GM12891 (cell line): ENCODE measurements around the gene VRK3.
"Not testable (repeated sequence)": the region's sequence is repeated elsewhere in the genome, so short reads cannot be mapped to it uniquely, and the experiment has no call there.

ENCODE experiments used
- DNase-seq: peaks from one replicate; pipeline ENCODE4 v3.0.0; 2011; ENCODE audit warnings: low spot score; ENCODE audit not compliant: insufficient read length
- FAIRE-seq: peaks from 2 replicates; lab custom pipeline; 2011; peaks lifted over from hg19 to GRCh38; lab: Jason Lieb, UNC
- PAX5 ChIP-seq: IDR thresholded peaks from 2 replicates; pipeline ENCODE4 v1.6.1; 2011; ENCODE audit warnings: low read length, moderate library complexity, mild to moderate bottlenecking; ENCODE audit not compliant: insufficient read depth, severe bottlenecking
- POLR2A ChIP-seq: IDR thresholded peaks from 2 replicates; pipeline ENCODE4 v1.6.1; 2011; ENCODE audit warnings: low read depth, low read length, control low read depth
- POLR2AphosphoS5 ChIP-seq: IDR thresholded peaks from 2 replicates; pipeline ENCODE4 v1.6.1; 2011; ENCODE audit warnings: low read depth, low read length, control low read depth
- POU2F2 ChIP-seq: IDR thresholded peaks from 2 replicates; pipeline ENCODE4 v1.6.1; 2011; ENCODE audit warnings: low read depth, mild to moderate bottlenecking, control low read depth, low read length, moderate library complexity
- SPI1 ChIP-seq: IDR thresholded peaks from 2 replicates; pipeline ENCODE4 v1.6.1; 2011; ENCODE audit warnings: low read depth, low read length, control low read depth
- TAF1 ChIP-seq: IDR thresholded peaks from 2 replicates; pipeline ENCODE4 v1.6.1; 2011; ENCODE audit warnings: low read depth, low read length, control low read depth

Gene VRK3

DNA sequence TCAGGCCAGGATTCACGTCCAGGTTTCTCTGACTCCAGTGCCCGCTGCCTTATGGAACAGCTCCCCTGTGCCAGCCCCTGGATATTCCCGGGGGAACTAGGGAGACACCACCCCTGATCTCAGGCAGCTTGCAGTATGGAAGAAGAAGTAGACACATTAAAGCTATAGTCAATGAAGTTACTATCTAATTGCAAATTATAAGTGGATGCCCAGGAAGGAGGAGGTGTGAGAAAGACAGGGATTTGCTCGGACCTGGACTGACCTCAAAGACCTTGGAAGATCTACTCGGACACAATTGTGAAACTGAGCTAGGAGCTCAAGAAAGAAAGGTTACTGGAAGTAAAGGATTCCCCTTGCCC lies 74.6 kb downstream of the VRK3 start:
- no peak for FAIRE-seq
- no peak for TF ChIP-seq SPI1

DNA sequence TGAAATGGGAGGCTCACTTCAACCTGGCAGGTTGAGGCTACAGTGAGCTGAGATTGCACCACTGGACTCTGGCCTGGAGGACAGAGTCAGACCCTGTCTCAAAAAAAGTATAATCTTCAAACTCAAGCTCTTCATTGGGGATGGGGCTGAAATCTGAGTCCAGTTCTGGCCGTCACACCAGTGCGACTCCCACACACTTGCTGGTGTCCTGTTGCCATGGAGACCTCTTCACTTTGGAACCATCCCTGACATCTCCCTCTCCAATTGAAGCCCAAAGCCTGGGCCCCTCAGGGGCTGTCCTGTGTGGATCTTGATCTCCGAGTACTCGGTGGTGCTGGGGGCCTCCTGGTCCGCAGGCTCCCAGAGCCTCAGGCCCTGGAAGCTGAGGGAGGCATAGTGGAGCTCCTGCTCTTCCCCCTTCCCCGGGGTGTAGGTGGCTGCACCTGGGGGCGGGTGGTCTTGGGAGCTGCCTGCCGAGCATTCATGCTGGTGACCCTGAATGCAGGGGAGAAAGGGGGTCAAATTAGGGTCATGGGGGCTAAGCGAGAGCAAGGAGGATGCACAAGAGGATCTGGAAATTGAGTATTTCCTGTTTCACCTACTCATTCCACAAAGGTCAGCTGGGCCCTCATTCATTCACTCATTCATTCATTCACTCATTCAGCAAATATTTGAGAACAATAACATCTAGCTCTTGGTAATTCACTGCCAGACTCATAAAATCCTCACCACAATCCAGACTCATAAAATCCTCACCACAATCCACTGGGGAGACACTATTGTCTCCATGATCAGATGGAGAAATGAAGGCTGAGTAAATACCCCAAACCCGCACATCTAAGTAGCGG lies 75.2 kb downstream of the VRK3 start:
- no peak for TF ChIP-seq POLR2A
- no peak for TF ChIP-seq SPI1
- TF ChIP-seq PAX5: no peak
- no peak for TF ChIP-seq POU2F2
- no peak for TF ChIP-seq POLR2AphosphoS5
- TF ChIP-seq TAF1: no peak
- DNase-seq (no peak), FAIRE-seq (no peak)

More for the DNA sequence above, 74.6 kb downstream of the VRK3 start:
- DNase-seq: no peak

DNA sequence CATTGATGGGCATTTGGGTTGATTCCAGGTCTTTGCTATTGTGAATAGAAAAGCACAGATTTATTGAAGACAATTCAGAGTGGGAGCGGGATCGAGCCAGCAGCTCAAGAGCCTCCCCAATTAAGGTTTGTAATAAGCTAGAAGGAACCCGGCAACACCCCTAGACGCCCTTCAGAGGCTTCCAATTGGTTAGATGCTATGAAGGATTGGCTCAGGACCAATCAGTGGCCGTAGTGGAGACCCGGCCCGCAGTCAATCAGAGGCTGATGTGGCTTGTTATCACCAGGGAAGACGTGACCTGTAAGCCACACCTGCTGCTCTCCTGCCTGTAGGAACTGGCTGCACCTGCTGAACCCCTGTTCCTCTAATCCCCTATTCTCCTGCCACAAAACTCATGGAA lies 78.8 kb downstream of the VRK3 start:
- FAIRE-seq (no peak), DNase-seq (no peak)
- TF ChIP-seq POLR2AphosphoS5 (no peak), POU2F2 (no peak), POLR2A (no peak), TAF1 (no peak), SPI1 (no peak), PAX5 (no peak)

DNA sequence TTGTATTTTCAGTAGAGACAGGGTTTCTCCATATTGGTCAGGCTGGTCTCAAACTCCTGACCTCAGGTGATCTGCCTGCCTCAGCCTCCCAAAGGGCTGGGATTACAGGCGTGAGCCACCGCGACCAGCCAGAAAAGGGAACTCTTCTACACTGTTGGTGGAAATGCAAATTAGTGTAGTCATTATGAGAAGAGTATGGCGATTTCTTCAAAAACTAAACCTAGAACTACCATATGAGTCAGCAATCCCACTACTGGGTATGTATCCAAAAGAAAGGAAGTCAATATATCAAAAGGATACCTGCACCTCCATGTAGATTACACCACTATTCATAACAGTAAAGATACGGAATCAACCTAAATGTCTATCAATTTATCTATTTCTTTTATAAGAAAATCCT lies 80.6 kb downstream of the VRK3 start:
- not testable (repeated sequence) for DNase-seq, FAIRE-seq
- TF ChIP-seq SPI1: peak; percentile 70
- peak; percentile 45; the same call in 1 of the 2 replicates for TF ChIP-seq POU2F2

DNA sequence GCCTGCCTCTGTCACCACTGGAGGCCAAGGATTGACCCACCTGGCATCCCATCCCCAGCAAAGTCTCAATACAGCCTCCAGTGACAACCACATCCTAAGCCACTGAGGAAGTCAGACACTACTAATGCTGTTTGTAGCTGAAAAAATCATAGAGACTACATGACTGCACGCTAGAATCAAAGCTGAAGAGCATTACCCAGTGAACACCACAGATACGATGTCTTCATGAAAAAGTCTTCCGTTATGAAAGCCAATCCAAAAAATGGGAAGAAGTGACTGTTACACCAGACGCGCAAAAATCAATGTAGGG lies 84.7 kb downstream of the VRK3 start:
- no peak for DNase-seq
- no peak for FAIRE-seq
- TF ChIP-seq TAF1 (no peak), POLR2AphosphoS5 (no peak), POLR2A (no peak), PAX5 (no peak), SPI1 (no peak), POU2F2 (no peak)

DNA sequence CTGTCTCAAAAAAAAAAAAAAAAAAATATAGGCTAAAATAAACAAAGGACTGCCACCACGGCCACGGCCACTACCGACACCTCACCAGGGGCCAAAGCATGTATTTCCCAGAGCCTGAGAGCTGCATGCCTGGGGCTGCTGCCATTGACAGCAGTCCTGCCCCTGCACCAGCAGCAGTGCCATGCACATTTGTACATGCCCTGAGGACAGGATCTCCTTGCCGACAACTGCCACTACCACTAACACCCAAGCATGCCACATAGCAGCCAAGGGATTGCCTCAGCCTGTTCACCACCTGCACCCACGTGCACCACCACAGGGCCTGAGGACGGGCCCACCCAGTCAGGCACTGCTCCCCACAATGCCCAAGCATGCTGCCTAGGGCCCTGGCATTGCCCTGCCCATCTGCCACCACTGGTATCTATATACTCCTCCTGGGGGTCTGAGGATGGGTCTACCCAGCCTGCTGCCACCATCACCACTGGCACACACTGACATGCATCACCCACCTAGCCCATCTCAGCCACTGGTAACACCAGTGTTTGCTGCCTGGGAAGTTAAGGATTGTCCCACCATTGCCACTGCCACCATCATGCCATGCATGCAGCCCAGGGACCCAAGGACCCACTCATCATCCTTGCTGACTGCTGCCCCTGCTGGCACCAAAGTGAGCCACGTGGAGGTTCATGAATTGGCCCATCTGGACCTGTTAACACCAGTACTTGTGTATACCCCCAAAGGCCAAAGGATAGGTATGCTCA lies 85.3 kb downstream of the VRK3 start:
- FAIRE-seq (no peak), DNase-seq (no peak)
- TF ChIP-seq POU2F2: no peak
- no peak for TF ChIP-seq PAX5
- TF ChIP-seq POLR2AphosphoS5: no peak
- TF ChIP-seq TAF1: no peak
- TF ChIP-seq POLR2A: no peak
- no peak for TF ChIP-seq SPI1

DNA sequence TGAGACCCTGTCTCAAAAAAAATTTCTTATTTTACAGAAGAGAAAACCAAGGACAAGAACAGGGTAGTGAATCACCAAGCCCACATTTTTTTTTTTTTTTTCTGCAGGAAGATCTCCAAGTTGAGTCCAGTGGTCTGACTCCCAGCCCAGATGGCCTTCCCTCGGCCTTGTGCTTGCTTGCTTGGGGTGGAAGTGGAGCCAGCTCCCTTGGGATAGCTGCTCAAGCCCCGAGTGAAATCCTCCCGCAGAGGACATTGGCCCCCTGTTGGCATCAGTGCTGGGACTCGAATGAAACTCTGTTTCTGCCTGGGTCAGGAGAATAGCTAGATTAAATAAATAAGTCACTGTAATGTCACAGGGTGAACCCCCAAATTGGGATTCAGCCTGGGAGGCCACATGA lies 86.5 kb downstream of the VRK3 start:
- no peak for FAIRE-seq
- TF ChIP-seq POU2F2: no peak
- no peak for TF ChIP-seq POLR2A
- no peak for TF ChIP-seq SPI1
- no peak for TF ChIP-seq TAF1
- TF ChIP-seq POLR2AphosphoS5: no peak
- TF ChIP-seq PAX5: no peak

DNA sequence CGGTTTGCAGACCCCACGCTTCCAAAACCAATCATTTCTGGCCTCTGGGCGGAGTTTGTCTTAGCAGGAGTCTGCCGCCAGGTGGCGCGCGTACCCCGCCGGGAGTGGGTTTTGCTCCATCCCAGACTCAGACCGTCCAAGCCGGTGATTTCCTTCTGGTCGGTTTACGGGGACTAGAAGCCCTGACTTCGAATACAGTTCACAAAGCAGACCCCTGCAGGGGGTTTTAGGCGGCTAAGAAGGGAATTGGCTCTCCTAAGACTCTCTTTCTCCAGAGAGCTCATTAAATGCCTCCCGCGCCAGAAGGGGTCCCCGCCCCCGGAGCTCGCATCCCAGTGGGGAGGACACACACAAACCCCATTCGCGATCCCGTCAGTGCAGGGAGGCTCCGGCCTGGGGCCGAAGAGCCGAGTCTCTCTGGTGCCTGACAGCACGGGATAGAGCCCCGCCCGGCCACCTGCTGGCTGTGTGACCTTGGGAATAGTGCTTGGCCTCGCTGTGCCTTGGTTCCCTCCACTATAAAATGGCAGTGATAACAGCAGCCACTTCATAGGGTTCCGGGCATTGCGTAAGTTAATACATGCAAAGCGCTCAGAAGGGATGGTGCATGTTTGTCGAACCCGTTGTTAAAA lies 87.3 kb downstream of the VRK3 start:
- DNase-seq: peak; percentile 71

More for the DNA sequence above, 86.5 kb downstream of the VRK3 start:
- no peak for DNase-seq

DNA sequence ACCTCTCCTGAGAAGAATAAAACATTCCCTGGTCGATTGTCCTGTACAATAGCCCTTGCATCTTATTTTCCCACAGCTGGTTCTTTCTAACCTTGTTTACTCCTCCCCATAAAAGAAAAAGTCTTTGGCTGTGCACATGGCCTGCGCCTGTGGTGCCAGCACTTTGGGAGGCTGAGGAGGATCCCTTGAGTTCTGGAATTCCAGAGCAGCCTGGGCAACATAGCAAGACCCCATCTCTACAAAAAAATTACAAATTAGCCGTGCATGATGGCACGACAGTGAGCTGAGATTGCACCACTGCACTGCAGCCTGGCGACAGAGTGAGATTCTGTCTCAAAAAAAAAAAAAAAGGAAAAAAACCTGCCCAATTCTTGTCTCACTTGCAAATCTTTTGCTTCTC lies 88.6 kb downstream of the VRK3 start:
- TF ChIP-seq POLR2A (no peak), PAX5 (no peak), SPI1 (no peak), POU2F2 (no peak), TAF1 (no peak), POLR2AphosphoS5 (no peak)
- DNase-seq (no peak), FAIRE-seq (no peak)

More for the DNA sequence above, 87.3 kb downstream of the VRK3 start:
- TF ChIP-seq POU2F2: 0 out of 2 replicates have a peak, but pooled peaks have one; percentile 53
- TF ChIP-seq SPI1: no peak
- no peak for TF ChIP-seq POLR2AphosphoS5
- TF ChIP-seq POLR2A: no peak
- TF ChIP-seq TAF1: no peak
- TF ChIP-seq PAX5: no peak
- FAIRE-seq: peak; percentile 87
